Measurements from ENCODE around the gene CHAF1B.

Gene CHAF1B

DNA sequence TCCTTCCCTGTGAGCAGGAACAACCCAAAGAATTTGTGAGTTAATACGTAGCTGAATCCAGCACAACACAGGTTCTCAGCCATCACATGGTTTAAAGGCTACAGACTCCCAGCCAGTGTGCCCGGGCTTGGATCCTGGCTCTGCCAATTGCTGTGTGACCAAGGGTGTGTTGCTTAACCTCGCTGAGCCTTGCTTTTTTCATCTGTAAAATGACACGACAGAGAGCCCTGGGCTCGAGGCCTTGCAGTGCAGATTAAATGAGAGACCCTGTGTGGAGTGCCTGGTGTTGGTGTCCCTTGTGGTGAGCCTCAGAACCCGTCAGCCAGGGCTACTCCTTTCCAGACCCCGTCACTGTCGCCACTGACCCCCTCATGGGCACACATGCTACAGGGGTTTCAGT, 39.4 kb downstream of the CHAF1B start:
- TF ChIP-seq CTCF (IDR thresholded peaks at IDR 0.05; ENCODE audit: low read depth, low read length) (no peak), EZH2phosphoT487 (IDR thresholded peaks at IDR 0.05; ENCODE audit: low read depth) (no peak)
- H2AFZ ChIP-seq (ENCODE audit: low read depth, low read length), result no peak overlapping the region
- H3K9ac ChIP-seq (ENCODE audit: low read length), result no peak overlapping the region
- no peak overlapping the region for H3K4me3 ChIP-seq (ENCODE audit: low read length)
- no peaks in the 10 kb centered on the region for H3K79me2 ChIP-seq (ENCODE audit: low read length)
- no peak overlapping the region for H3K27ac ChIP-seq (ENCODE audit: low read length)
- H3K27me3 ChIP-seq (ENCODE audit: low read depth, low read length), result no peaks in the 10 kb centered on the region
- H3K4me2 ChIP-seq (ENCODE audit: low read length), result no peak overlapping the region
- no peaks in the 10 kb centered on the region for H3K36me3 ChIP-seq (replicated peaks; ENCODE audit: low read depth, low read length)
- no peaks in the 10 kb centered on the region for H4K20me1 ChIP-seq (ENCODE audit: insufficient read depth, low read length)
- peaks cover 11% of the 10 kb centered on the region for H3K4me1 ChIP-seq (ENCODE audit: low read length)
- H3K9me3 ChIP-seq (ENCODE audit: insufficient read depth, low read length), result no peaks in the 10 kb centered on the region

DNA sequence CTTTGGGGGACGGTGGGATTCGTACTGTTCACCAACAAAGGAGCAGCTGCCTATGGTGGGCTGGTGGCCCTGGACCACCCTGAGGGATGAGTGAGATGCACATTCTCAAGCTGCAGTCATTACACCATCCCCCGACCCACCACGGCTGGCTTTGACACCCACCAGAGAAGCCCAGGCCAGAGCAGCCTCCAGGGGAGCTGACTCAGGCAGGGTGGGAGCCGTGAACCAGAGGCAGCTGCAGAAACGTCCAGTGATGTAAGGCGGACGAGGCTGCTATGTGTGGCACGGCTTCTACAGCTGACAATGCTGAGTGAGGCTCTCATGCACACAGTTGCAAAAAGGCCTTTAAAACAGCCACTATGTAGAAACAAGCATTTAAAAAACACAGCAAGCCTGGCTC, 40.1 kb downstream of the CHAF1B start:
- Histone ChIP-seq H3K9me3 (ENCODE audit: insufficient read depth, low read length) (no peaks in the 10 kb centered on the region), H3K79me2 (ENCODE audit: low read length) (no peaks in the 10 kb centered on the region), H3K4me2 (ENCODE audit: low read length) (no peak overlapping the region), H2AFZ (ENCODE audit: low read depth, low read length) (no peak overlapping the region), H3K9ac (ENCODE audit: low read length) (no peak overlapping the region), H3K27me3 (ENCODE audit: low read depth, low read length) (no peaks in the 10 kb centered on the region), H4K20me1 (ENCODE audit: insufficient read depth, low read length) (no peaks in the 10 kb centered on the region), H3K4me1 (ENCODE audit: low read length) (peaks cover 18% of the 10 kb centered on the region), H3K27ac (ENCODE audit: low read length) (no peak overlapping the region), H3K36me3 (replicated peaks; ENCODE audit: low read depth, low read length) (no peaks in the 10 kb centered on the region), H3K4me3 (ENCODE audit: low read length) (no peak overlapping the region)
- TF ChIP-seq EZH2phosphoT487 (IDR thresholded peaks at IDR 0.05; ENCODE audit: low read depth), result no peak
- no peak for TF ChIP-seq CTCF (IDR thresholded peaks at IDR 0.05; ENCODE audit: low read depth, low read length)

- H2AFZ ChIP-seq (ENCODE audit: low read depth, low read length), result no peak overlapping the region
- no peak overlapping the region for H3K4me3 ChIP-seq (ENCODE audit: low read length)
- no peak overlapping the region for H3K27ac ChIP-seq (ENCODE audit: low read length)
Measured at GRCh38 chr21:36427502-36427901, 42.3 kb downstream of the CHAF1B start.

DNA sequence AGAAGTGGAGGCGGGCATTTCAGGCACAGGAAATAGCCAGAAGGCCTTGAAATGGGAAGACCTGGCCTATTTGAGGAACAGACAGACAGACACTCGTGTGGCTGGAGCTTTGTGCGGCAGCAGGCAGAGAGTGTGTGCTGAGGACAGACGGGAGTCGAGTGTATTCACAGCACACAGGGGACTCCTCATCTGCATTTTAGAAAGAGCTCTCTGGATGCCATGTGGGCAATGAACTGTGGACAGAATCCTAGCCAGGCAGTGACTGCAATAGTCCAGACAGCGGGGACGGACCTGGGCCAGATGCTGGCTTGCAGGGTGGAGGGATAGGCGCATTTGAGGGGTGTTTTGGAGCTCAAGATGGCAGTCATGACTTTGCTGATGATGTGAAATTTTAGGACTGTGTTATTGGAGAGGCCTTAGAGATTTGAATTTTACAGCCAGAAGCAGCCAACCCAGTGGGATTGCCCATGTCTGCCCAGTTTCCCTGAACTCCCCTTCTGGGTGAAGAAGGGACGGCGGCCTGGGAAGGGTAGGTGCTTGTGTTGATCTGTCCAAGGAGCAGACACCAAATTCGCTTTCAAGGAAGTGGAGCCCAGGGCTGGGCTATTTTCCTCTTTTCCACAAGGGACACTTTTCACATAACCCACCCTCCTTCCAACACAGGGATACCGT, 43.7 kb downstream of the CHAF1B start:
- H2AFZ ChIP-seq (ENCODE audit: low read depth, low read length), result no peak overlapping the region

More at GRCh38 chr21:36427502-36427901, 42.3 kb downstream of the CHAF1B start:
- TF ChIP-seq EZH2phosphoT487 (IDR thresholded peaks at IDR 0.05; ENCODE audit: low read depth) (no peak), CTCF (IDR thresholded peaks at IDR 0.05; ENCODE audit: low read depth, low read length) (no peak)
- H3K9me3 ChIP-seq (ENCODE audit: insufficient read depth, low read length), result no peaks in the 10 kb centered on the region
- H3K79me2 ChIP-seq (ENCODE audit: low read length), result no peaks in the 10 kb centered on the region
- H3K4me2 ChIP-seq (ENCODE audit: low read length), result no peak overlapping the region
- H4K20me1 ChIP-seq (ENCODE audit: insufficient read depth, low read length), result no peaks in the 10 kb centered on the region
- peaks cover 23% of the 10 kb centered on the region for H3K4me1 ChIP-seq (ENCODE audit: low read length)
- no peaks in the 10 kb centered on the region for H3K27me3 ChIP-seq (ENCODE audit: low read depth, low read length)
- H3K36me3 ChIP-seq (replicated peaks; ENCODE audit: low read depth, low read length), result no peaks in the 10 kb centered on the region
- no peak overlapping the region for H3K9ac ChIP-seq (ENCODE audit: low read length)

More for the DNA sequence above, 43.7 kb downstream of the CHAF1B start:
- Histone ChIP-seq H3K27ac (ENCODE audit: low read length) (peak overlapping the region; percentile 84; the same call in 1 of the 2 replicates), H3K4me1 (ENCODE audit: low read length) (peaks cover 37% of the 10 kb centered on the region), H3K79me2 (ENCODE audit: low read length) (no peaks in the 10 kb centered on the region), H3K9ac (ENCODE audit: low read length) (no peak overlapping the region), H3K4me2 (ENCODE audit: low read length) (peak overlapping the region; percentile 98), H4K20me1 (ENCODE audit: insufficient read depth, low read length) (no peaks in the 10 kb centered on the region), H3K9me3 (ENCODE audit: insufficient read depth, low read length) (no peaks in the 10 kb centered on the region), H3K27me3 (ENCODE audit: low read depth, low read length) (no peaks in the 10 kb centered on the region), H3K4me3 (ENCODE audit: low read length) (peak overlapping the region; percentile 76; the same call in 1 of the 2 replicates), H3K36me3 (replicated peaks; ENCODE audit: low read depth, low read length) (no peaks in the 10 kb centered on the region)
- TF ChIP-seq EZH2phosphoT487 (IDR thresholded peaks at IDR 0.05; ENCODE audit: low read depth) (no peak), CTCF (IDR thresholded peaks at IDR 0.05; ENCODE audit: low read depth, low read length) (no peak)

All from OCI-LY3 (cell line).